Body of pancreas (tissue), 4 donors: ENCODE data around the gene OR1L8. TPM values are rescaled to one million over a fixed set of nuclear protein-coding genes. Genes with fewer than 3 reads are reported as not detected.

Experiments
- ATAC-seq: fragments of 150-250 bp; one replicate; pipeline ENCODE4 v1.9.1; 2016
- DNase-seq, 4 donors: peaks; one replicate each; pipeline ENCODE4 v3.0.0-alpha.2; 2019
- H3K27ac ChIP-seq, 4 donors: fragments of 200-600 bp; sonication (generic); 1 replicate in 3 of 4; 2 replicates in 1 of 4; pipeline versions ENCODE4 v1.5.1 to v1.6.1; 2016 to 2019; ENCODE audit warnings: mild to moderate bottlenecking in 1 of 4, mixed read lengths in 1 of 4, moderate library complexity in 1 of 4
- H3K27me3 ChIP-seq, 2 donors: fragments of 200-600 bp; sonication (generic); one replicate each; pipeline ENCODE4 v1.6.0; 2016; ENCODE audit warnings: mild to moderate bottlenecking in 1 of 2
- H3K36me3 ChIP-seq, 2 donors: fragments of 200-600 bp; sonication (generic); replicated peaks in 1 of 2; 2 replicates each; pipeline ENCODE4 v1.5.1; 2016; ENCODE audit warnings: low read depth in 2 of 2; ENCODE audit not compliant: insufficient read depth in 1 of 2
- H3K4me1 ChIP-seq: fragments of 200-600 bp; sonication (generic); one replicate; pipeline ENCODE4 v1.6.0; 2016
- H3K4me3 ChIP-seq, 2 donors: fragments of 200-600 bp; sonication (generic); 1 replicate in 1 of 2; 2 replicates in 1 of 2; pipeline ENCODE4 v1.5.1; 2016 to 2019
- H3K9me3 ChIP-seq, 3 donors: fragments of 200-600 bp; sonication (generic); 1 replicate in 2 of 3; 2 replicates in 1 of 3; pipeline ENCODE4 v1.5.1; 2016
- POLR2A ChIP-seq, 3 donors: fragments of 450-650 bp; IDR thresholded peaks; one replicate each; pipeline ENCODE4 v1.6.1; 2016; ENCODE audit warnings: antibody characterized with exemption in 3 of 3, mild to moderate bottlenecking in 2 of 3
- WGBS, 2 donors: methylation state at CpG; one replicate each; pipeline ENCODE4 v1.1.5; 2017; 5-methylcytosine and 5-hydroxymethylcytosine counted together
- intact Hi-C: fragments of 100-400 bp; cut with DNase I; formaldehyde crosslinking; loops from one replicate; pipeline ENCODE4 v1.15.1; 2023
- total RNA-seq, 2 donors: library from RNA; depleted of rRNA; stranded (reverse); fragments of >200 nt; gene quantifications; one replicate each; pipeline ENCODE4 v1.1.0, GENCODE V29; 2016
- TF ChIP-seq, protein P1 (sequence below), 7 experiments: fragments of 450-650 bp in 4 of 7; fragments of 200-600 bp in 3 of 7; sonication (generic) in 3 of 7; IDR thresholded peaks; one replicate each; pipeline ENCODE4 v1.5.1; 2016 to 2019; ENCODE audit warnings: antibody characterized with exemption in 7 of 7

Gene OR1L8
- total RNA-seq, 2 donors from 2014 or later = not detected

- no peak for DNase-seq
- Histone ChIP-seq H3K27me3 (no peaks in the 10 kb centered on the region), H3K9me3 (no peaks in the 10 kb centered on the region), H3K36me3 (no peaks in the 10 kb centered on the region), H3K4me1 (no peaks in the 10 kb centered on the region), H3K27ac (no peak overlapping the region), H3K4me3 (no peak overlapping the region)
- WGBS, 2 donors = 21 to 37% methylated on average over 1 of the region's 1 CpG
- ATAC-seq = no peak
- TF ChIP-seq POLR2A (IDR thresholded peaks at IDR 0.05) = no peak
- TF ChIP-seq, protein P1, sequence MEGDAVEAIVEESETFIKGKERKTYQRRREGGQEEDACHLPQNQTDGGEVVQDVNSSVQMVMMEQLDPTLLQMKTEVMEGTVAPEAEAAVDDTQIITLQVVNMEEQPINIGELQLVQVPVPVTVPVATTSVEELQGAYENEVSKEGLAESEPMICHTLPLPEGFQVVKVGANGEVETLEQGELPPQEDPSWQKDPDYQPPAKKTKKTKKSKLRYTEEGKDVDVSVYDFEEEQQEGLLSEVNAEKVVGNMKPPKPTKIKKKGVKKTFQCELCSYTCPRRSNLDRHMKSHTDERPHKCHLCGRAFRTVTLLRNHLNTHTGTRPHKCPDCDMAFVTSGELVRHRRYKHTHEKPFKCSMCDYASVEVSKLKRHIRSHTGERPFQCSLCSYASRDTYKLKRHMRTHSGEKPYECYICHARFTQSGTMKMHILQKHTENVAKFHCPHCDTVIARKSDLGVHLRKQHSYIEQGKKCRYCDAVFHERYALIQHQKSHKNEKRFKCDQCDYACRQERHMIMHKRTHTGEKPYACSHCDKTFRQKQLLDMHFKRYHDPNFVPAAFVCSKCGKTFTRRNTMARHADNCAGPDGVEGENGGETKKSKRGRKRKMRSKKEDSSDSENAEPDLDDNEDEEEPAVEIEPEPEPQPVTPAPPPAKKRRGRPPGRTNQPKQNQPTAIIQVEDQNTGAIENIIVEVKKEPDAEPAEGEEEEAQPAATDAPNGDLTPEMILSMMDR (IDR thresholded peaks at IDR 0.05) = no peak
- intact Hi-C loops = no loop called here
Measured at GRCh38 chr9:122605691-122606090, 22.5 kb upstream of the OR1L8 start.

DNA sequence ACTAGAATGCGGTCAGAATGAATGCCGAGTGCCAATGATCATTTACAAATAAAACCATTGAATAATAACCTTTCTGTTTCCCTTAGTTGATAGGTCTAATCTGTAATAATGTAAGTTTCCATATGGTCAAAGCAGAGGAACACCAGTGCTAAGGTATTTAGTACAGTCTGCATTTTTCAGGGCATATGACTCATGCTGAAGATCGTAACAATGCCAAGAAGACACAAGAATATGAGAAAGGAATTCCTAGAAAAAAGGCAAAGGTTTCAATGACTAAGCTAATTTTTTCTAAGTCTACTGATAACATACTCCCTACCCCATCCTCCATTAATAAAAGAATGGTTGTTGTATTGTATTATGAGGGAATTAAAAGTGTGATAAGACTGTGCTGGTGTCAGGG, 2.8 kb downstream of the OR1L8 start:
- DNase-seq (no peak), ATAC-seq (no peak)
- TF ChIP-seq POLR2A (IDR thresholded peaks at IDR 0.05) = no peak
- TF ChIP-seq, protein P1 (IDR thresholded peaks at IDR 0.05) = no peak
- Histone ChIP-seq H3K4me1 (no peaks in the 10 kb centered on the region), H3K4me3 (no peak overlapping the region), H3K27ac (no peak overlapping the region), H3K9me3 (no peaks in the 10 kb centered on the region), H3K27me3 (peaks cover 0 to 3% of the 10 kb centered on the region in 2 donors), H3K36me3 (no peaks in the 10 kb centered on the region)
- intact Hi-C loops = no loop called here
- 80 to 82% methylated on average over 3 of the region's 3 CpGs for WGBS, 2 donors

DNA sequence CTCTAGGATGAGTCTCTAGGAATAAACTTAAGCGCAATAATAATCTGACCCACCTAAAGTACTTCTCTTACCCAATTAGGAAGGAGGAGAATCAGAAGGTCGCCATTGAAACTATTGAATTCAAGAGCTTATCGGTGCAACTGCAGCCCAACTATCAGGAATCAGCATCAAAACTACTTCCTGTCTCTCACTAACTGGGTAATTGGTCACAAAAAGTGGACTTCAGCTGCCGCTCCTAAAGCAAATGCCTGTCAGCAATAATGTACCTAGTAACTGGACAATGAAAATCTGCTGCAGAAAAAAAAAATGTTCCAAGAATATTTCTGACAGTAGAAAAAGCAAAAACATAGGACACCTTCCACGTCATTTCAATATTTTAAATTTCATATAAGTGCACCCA, 3.3 kb downstream of the OR1L8 start:
- DNase-seq = no peak
- Histone ChIP-seq H3K9me3 (no peaks in the 10 kb centered on the region), H3K4me1 (no peaks in the 10 kb centered on the region), H3K4me3 (no peak overlapping the region), H3K27ac (no peak overlapping the region), H3K27me3 (peaks cover 0 to 3% of the 10 kb centered on the region in 2 donors), H3K36me3 (no peaks in the 10 kb centered on the region)
- TF ChIP-seq, protein P1 (IDR thresholded peaks at IDR 0.05) = no peak
- no peak for TF ChIP-seq POLR2A (IDR thresholded peaks at IDR 0.05)
- 61 to 71% methylated on average over 5 of the region's 5 CpGs for whole genome bisulfite sequencing, 2 donors
- intact Hi-C loops = no loop called here
- no peak for ATAC-seq

GRCh38 chr9:122572456-122572855, 10.7 kb downstream of the OR1L8 start:
- H3K4me1 ChIP-seq = no peaks in the 10 kb centered on the region
- TF ChIP-seq, protein P1 (IDR thresholded peaks at IDR 0.05) = no peak
- TF ChIP-seq POLR2A (IDR thresholded peaks at IDR 0.05) = no peak
- ATAC-seq (no peak), DNase-seq (no peak)
- no peaks in the 10 kb centered on the region for H3K9me3 ChIP-seq
- no peaks in the 10 kb centered on the region for H3K36me3 ChIP-seq
- peaks cover 0 to 3% of the 10 kb centered on the region in 2 donors for H3K27me3 ChIP-seq
- H3K27ac ChIP-seq = no peak overlapping the region
- intact Hi-C loops = no loop called here
- no peak overlapping the region for H3K4me3 ChIP-seq
- WGBS, 2 donors = 55 to 61% methylated on average over 2 of the region's 2 CpGs

DNA sequence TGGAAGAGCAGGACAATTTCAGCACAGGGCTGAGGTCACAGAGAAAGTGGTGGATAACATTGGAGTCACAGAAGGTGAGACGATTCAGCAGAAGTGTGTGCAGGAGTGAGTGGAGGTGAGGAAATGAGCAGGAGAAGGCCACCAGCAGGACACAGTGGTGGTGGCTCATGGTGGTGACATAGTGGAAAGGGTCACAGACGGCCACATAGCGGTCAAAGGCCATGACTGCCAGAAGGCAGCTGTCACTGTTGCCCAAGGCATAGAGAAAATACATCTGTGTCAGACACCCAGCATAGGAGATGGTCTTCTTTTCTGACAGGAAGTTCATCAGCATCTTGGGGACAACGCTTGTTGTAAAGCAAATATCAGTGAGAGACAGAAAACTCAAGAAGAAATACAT, 15.3 kb downstream of the OR1L8 start:
- H3K9me3 ChIP-seq = no peaks in the 10 kb centered on the region
- intact Hi-C loops = no loop called here
- 83 to 85% methylated on average over 4 of the region's 4 CpGs for whole genome bisulfite sequencing, 2 donors
- H3K36me3 ChIP-seq = no peaks in the 10 kb centered on the region
- no peak for TF ChIP-seq POLR2A (IDR thresholded peaks at IDR 0.05)
- TF ChIP-seq, protein P1 (IDR thresholded peaks at IDR 0.05) = no peak
- H3K4me3 ChIP-seq = no peak overlapping the region
- no peak for DNase-seq
- H3K27ac ChIP-seq = no peak overlapping the region
- no peaks in the 10 kb centered on the region for H3K27me3 ChIP-seq
- H3K4me1 ChIP-seq = no peaks in the 10 kb centered on the region
- ATAC-seq = no peak
